ENCODE data around the gene GDF7. TPM values are rescaled to one million over a fixed set of nuclear protein-coding genes. Genes with fewer than 3 reads are reported as not detected.

The GDF7 gene
- total and polyA plus RNA-seq, 2 of the 4 experiments (the other 2 are of a cell fraction): under 0.01 to 0.02 TPM

DNA sequence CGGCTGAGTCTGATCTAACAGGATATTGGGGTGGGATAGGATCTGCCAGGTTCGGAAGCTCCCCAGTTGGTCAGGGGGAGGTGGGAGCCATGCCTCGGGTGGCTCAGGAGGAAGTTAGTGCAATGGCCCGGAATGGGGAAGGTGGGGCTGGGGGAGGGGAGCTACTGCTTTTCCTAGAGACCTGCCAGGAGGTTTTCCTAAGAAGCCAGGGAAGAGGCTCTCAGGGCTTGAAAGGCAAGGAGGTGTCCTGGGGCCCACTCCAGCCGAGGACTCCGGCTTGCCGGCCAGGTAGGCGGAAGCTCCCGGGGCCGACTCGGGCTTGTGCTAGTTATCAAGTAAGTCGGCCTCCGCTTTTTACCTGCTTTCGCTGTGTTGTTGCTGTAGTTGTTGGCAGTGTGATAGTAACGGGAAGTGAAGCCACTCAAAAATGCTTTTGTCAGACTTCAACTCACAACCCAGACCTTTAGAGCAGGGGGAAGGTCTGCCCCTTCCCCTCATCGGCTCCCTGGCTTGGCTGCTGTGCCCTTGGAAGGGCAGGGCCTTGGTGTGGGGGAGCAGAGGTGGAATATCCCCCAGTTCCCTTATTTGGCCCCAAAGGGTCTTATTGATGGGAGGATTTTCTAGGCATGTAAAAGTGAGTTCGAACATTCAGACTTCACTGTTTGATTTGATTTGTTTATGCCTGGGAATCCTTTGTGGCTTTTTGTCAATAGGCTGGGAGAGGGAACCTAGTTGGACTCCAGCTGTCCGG, 5.4 kb downstream of the GDF7 start:
- dilution Hi-C loops (cut with HindIII; ENCODE audit: low sequenced_read_pairs, unreplicated experiment): no loop called here
- intact Hi-C loops (cut with micrococcal nuclease): no loop called here
- WGBS, 2 experiments (ENCODE audit: extremely low coverage in 2 of 2, insufficient read length in 1 of 2): 62% methylated on average over 2 of the region's 18 CpGs; no CpG with 5 or more reads in 1 of the 2 experiments
- Histone ChIP-seq H3K4me2 (ENCODE audit: low read depth, low read length) (no peak overlapping the region), H4K5ac (ENCODE audit: low read depth, low read length) (no peak overlapping the region), H2AK9ac (replicated peaks; ENCODE audit: low read depth, low read length, poor library complexity) (no peak overlapping the region), H3K9me1 (ENCODE audit: insufficient read depth, low read length) (peaks cover 5% of the 10 kb centered on the region; the same call in 1 of the 2 replicates), H3K18ac (ENCODE audit: low read depth, low read length) (no peak overlapping the region), H3K56ac (ENCODE audit: extremely low read depth, insufficient read depth, low read length) (no peak overlapping the region), H3K27me3 (ENCODE audit: control insufficient read depth, insufficient read depth, low read length) (peaks cover 56% of the 10 kb centered on the region), H2BK120ac (ENCODE audit: low read depth, low read length) (no peak overlapping the region), H3K36me3 (ENCODE audit: control insufficient read depth, insufficient read depth, low read length) (peaks cover 1% of the 10 kb centered on the region; the same call in 1 of the 2 replicates), H3K27ac (ENCODE audit: insufficient read depth, low read length) (no peak overlapping the region), H3K9ac (ENCODE audit: low read depth, low read length) (no peak overlapping the region), H2AK5ac (ENCODE audit: low read depth, low read length) (no peak overlapping the region), H3K9me3 (ENCODE audit: control insufficient read depth, insufficient read depth, low read length) (peaks cover 12% of the 10 kb centered on the region; the same call in 1 of the 2 replicates), H2BK15ac (ENCODE audit: low read depth, low read length) (no peak overlapping the region), H2BK20ac (ENCODE audit: low read depth, low read length) (no peak overlapping the region), H3K23ac (ENCODE audit: low read depth, low read length) (no peak overlapping the region), H3K4me1 (ENCODE audit: control insufficient read depth, insufficient read depth, low read length) (peaks cover 7% of the 10 kb centered on the region; the same call in 1 of the 2 replicates), H3K14ac (replicated peaks; ENCODE audit: low read depth, low read length) (no peak overlapping the region), H3K4me3 (ENCODE audit: insufficient read depth, low read depth, low read length) (no peak overlapping the region), H3K4ac (ENCODE audit: low read depth, low read length) (no peak overlapping the region), H4K91ac (ENCODE audit: insufficient read depth, low read depth, low read length) (no peak overlapping the region), H2AFZ (replicated peaks; ENCODE audit: low read length, poor library complexity) (no peak overlapping the region), H4K20me1 (ENCODE audit: insufficient read depth, low read length) (no peaks in the 10 kb centered on the region; the same call in 1 of the 2 replicates), H2BK5ac (ENCODE audit: low read depth, low read length, poor library complexity, severe bottlenecking) (no peak overlapping the region), H4K8ac (ENCODE audit: low read depth in 2 of 2, low read length in 2 of 2) (no peak overlapping the region), H3K79me1 (ENCODE audit: low read depth in 1 of 2, low read length in 2 of 2) (no peaks in the 10 kb centered on the region)
- DNase-seq (no peak), ATAC-seq (ENCODE audit: low read depth) (no peak)
- in situ Hi-C loops (cut with MboI; ENCODE audit: low sequenced_read_pairs): loop anchor here (25.0 kb wide), 1 partner anchor 1090 kb away; no protein-coding TSS in a partner anchor
- ChIA-PET POLR2A (ENCODE audit: unreplicated experiment) (no interaction called here), CTCF (interaction anchor here (0.7 kb wide), 1 partner anchor 291 kb away, joined by 3 read pairs; no protein-coding TSS in a partner anchor)
- TF ChIP-seq CHD1 (IDR thresholded peaks at IDR 0.05; ENCODE audit: low read depth, low read length) (no peak), FOS (IDR thresholded peaks at IDR 0.05; ENCODE audit: low read depth, low read length) (no peak), MAFK (IDR thresholded peaks at IDR 0.05; ENCODE audit: low read depth, low read length) (no peak)
- TF ChIP-seq, protein P1, sequence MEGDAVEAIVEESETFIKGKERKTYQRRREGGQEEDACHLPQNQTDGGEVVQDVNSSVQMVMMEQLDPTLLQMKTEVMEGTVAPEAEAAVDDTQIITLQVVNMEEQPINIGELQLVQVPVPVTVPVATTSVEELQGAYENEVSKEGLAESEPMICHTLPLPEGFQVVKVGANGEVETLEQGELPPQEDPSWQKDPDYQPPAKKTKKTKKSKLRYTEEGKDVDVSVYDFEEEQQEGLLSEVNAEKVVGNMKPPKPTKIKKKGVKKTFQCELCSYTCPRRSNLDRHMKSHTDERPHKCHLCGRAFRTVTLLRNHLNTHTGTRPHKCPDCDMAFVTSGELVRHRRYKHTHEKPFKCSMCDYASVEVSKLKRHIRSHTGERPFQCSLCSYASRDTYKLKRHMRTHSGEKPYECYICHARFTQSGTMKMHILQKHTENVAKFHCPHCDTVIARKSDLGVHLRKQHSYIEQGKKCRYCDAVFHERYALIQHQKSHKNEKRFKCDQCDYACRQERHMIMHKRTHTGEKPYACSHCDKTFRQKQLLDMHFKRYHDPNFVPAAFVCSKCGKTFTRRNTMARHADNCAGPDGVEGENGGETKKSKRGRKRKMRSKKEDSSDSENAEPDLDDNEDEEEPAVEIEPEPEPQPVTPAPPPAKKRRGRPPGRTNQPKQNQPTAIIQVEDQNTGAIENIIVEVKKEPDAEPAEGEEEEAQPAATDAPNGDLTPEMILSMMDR (conservative IDR thresholded peaks at IDR 0.05; ENCODE audit: low read depth, low read length): no peak
- no TSS peak for BruUV-seq (replicated peaks)

All from IMR-90 (cell line).